ENCODE data around the gene ERMARD.

DNA sequence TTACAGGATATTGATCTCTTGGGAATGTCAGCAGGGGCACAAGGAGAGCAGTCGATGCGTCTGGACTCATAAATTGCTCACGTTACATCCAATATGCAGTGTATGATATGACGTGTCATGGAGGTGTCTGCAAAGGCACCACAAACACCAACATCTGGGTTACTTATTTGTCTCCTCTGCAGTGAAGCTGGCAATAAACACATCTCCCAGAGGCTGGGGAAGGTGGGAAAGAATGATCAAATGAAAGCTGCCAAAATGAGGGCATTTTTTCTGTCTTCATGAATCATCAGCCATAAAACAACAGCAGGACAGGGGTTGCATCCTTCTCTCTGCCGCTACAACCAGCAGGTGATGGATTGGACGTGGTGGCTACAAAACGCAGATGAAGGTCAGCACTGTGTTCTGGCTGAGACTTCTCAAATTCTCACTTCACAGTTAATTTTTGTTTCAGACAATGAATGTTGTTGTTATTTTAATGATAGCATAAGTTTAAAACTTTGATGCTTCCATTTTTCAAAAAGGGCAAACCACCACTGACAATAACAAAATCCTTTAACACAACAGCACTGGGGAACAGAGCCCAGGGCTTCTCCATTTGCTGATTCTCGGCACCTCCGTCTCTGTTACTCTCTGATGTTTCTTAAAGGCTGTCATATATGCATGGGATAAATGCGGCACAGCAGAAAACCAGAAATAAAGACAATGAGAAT lies 47.5 kb downstream of the ERMARD start:
- TF ChIP-seq, protein P1, sequence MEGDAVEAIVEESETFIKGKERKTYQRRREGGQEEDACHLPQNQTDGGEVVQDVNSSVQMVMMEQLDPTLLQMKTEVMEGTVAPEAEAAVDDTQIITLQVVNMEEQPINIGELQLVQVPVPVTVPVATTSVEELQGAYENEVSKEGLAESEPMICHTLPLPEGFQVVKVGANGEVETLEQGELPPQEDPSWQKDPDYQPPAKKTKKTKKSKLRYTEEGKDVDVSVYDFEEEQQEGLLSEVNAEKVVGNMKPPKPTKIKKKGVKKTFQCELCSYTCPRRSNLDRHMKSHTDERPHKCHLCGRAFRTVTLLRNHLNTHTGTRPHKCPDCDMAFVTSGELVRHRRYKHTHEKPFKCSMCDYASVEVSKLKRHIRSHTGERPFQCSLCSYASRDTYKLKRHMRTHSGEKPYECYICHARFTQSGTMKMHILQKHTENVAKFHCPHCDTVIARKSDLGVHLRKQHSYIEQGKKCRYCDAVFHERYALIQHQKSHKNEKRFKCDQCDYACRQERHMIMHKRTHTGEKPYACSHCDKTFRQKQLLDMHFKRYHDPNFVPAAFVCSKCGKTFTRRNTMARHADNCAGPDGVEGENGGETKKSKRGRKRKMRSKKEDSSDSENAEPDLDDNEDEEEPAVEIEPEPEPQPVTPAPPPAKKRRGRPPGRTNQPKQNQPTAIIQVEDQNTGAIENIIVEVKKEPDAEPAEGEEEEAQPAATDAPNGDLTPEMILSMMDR (IDR thresholded peaks at IDR 0.05; ENCODE audit: low read depth, low read length), result no peak
- no peak for TF ChIP-seq EZH2phosphoT487 (IDR thresholded peaks at IDR 0.05; ENCODE audit: low read depth)

Data from OCI-LY3 (cell line).